CD14-positive monocyte (primary cell): ENCODE results near the gene INTS6. TPM values are rescaled to one million over a fixed set of nuclear protein-coding genes. Genes with fewer than 3 reads are reported as not detected.

Experiments used
- DNase-seq, 3 donors: peaks; one replicate each; pipeline ENCODE4 v3.0.0-alpha.2; 2011 to 2022
- H2AFZ ChIP-seq: 2 replicates; pipeline ENCODE4 v1.6.0; 2012; ENCODE audit warnings: mild to moderate bottlenecking, low read depth, low read length, inconsistent platforms; ENCODE audit not compliant: insufficient read depth, poor library complexity, severe bottlenecking
- H3K27ac ChIP-seq, 2 donors: 1 replicate in 1 of 2; 2 replicates in 1 of 2; pipeline ENCODE4 v1.5.1; 2012 to 2013; ENCODE audit warnings: low read length in 2 of 2, control low read depth in 1 of 2, inconsistent platforms in 1 of 2, low read depth in 1 of 2, mild to moderate bottlenecking in 1 of 2
- H3K27me3 ChIP-seq, 2 donors: one replicate each; pipeline versions ENCODE4 v1.6.0 to v1.6.1; 2011 to 2013; ENCODE audit warnings: low read length in 2 of 2; ENCODE audit not compliant: control insufficient read depth in 2 of 2, insufficient read depth in 2 of 2
- H3K36me3 ChIP-seq, 2 donors: replicated peaks in 1 of 2; 1 replicate in 1 of 2; 2 replicates in 1 of 2; pipeline versions ENCODE4 v1.5.1 to v1.6.1; 2012 to 2013; ENCODE audit warnings: low read length in 2 of 2, control low read depth in 1 of 2, inconsistent platforms in 1 of 2, mild to moderate bottlenecking in 1 of 2; ENCODE audit not compliant: insufficient read depth in 2 of 2, control insufficient read depth in 1 of 2
- H3K4me1 ChIP-seq, 2 donors: 1 replicate in 1 of 2; 2 replicates in 1 of 2; pipeline versions ENCODE4 v1.5.1 to v1.6.1; 2012 to 2013; ENCODE audit warnings: low read length in 2 of 2, control low read depth in 1 of 2, inconsistent platforms in 1 of 2, mild to moderate bottlenecking in 1 of 2, moderate library complexity in 1 of 2; ENCODE audit not compliant: insufficient read depth in 2 of 2, control insufficient read depth in 1 of 2
- H3K4me2 ChIP-seq: replicated peaks from 2 replicates; pipeline ENCODE3; 2012; ENCODE audit warnings: low read length, moderate library complexity, mild to moderate bottlenecking; ENCODE audit not compliant: poor library complexity, severe bottlenecking; ENCODE audit errors: extremely low read depth
- H3K4me3 ChIP-seq, 3 experiments: fragments of 200-600 bp in 1 of 3; sonication (generic) in 1 of 3; replicated peaks in 1 of 3; 1 replicate in 2 of 3; 2 replicates in 1 of 3; pipeline ENCODE4 v1.5.1; 2011 to 2013; ENCODE audit warnings: low read length in 3 of 3, mild to moderate bottlenecking in 3 of 3, control low read depth in 2 of 3, low read depth in 2 of 3, inconsistent platforms in 1 of 3, moderate library complexity in 1 of 3
- H3K79me2 ChIP-seq: 2 replicates; pipeline ENCODE4 v1.6.0; 2012; ENCODE audit warnings: mild to moderate bottlenecking, control low read depth, inconsistent platforms, low read length, moderate library complexity; ENCODE audit not compliant: insufficient read depth
- H3K9ac ChIP-seq: 2 replicates; pipeline ENCODE4 v1.6.0; 2017; ENCODE audit warnings: low read length, mild to moderate bottlenecking; ENCODE audit not compliant: insufficient read depth, poor library complexity, severe bottlenecking
- H3K9me3 ChIP-seq, 2 donors: replicated peaks in 1 of 2; 1 replicate in 1 of 2; 2 replicates in 1 of 2; pipeline versions ENCODE4 v1.5.1 to v1.6.1; 2012 to 2013; ENCODE audit warnings: low read length in 2 of 2, control low read depth in 1 of 2; ENCODE audit not compliant: control insufficient read depth in 1 of 2, insufficient read depth in 1 of 2
- H4K20me1 ChIP-seq: 2 replicates; pipeline ENCODE4 v1.6.0; 2012; ENCODE audit warnings: mild to moderate bottlenecking, low read length, control low read depth, moderate library complexity; ENCODE audit not compliant: insufficient read depth
- H3K27ac Mint-ChIP-seq, 7 donors: one replicate each; pipeline ENCODE4 v1.8.0; 2020; ENCODE audit warnings: mild to moderate bottlenecking in 7 of 7, mixed read lengths in 7 of 7, moderate library complexity in 6 of 7, inconsistent platforms in 2 of 7
- H3K27me3 Mint-ChIP-seq, 3 donors: one replicate each; pipeline ENCODE4 v1.8.0; 2021 to 2022; ENCODE audit warnings: low read depth in 3 of 3, mild to moderate bottlenecking in 3 of 3, mixed read lengths in 3 of 3, moderate library complexity in 3 of 3, inconsistent platforms in 1 of 3
- H3K36me3 Mint-ChIP-seq, 2 donors: one replicate each; pipeline ENCODE4 v1.8.0; 2020; ENCODE audit warnings: mixed read lengths in 2 of 2, inconsistent platforms in 1 of 2, mild to moderate bottlenecking in 1 of 2
- H3K4me1 Mint-ChIP-seq: one replicate; pipeline ENCODE4 v1.8.0; 2020; ENCODE audit warnings: mild to moderate bottlenecking, mixed read lengths
- H3K4me3 Mint-ChIP-seq, 2 donors: one replicate each; pipeline ENCODE4 v1.8.0; 2020; ENCODE audit warnings: mild to moderate bottlenecking in 2 of 2, mixed read lengths in 2 of 2, moderate library complexity in 1 of 2
- H3K9me3 Mint-ChIP-seq, 7 donors: one replicate each; pipeline ENCODE4 v1.8.0; 2020 to 2022; ENCODE audit warnings: mixed read lengths in 7 of 7, mild to moderate bottlenecking in 6 of 7, moderate library complexity in 6 of 7, inconsistent platforms in 2 of 7
- CTCF ChIP-seq: fragments of 200-600 bp; IDR thresholded peaks from one replicate; pipeline ENCODE4 v1.8.0; 2022; ENCODE audit warnings: antibody characterized with exemption, mild to moderate bottlenecking
- WGBS: methylation state at CpG from one replicate; pipeline ENCODE4 v1.1.5; 2013; ENCODE audit warnings: missing lambda C conversion rate; ENCODE audit not compliant: insufficient coverage; 5-methylcytosine and 5-hydroxymethylcytosine counted together
- intact Hi-C, 2 donors: fragments of 100-400 bp; cut with micrococcal nuclease; formaldehyde crosslinking; loops; one replicate each; pipeline versions ENCODE4 v1.15.0 to v1.15.1; 2023
- polyA plus RNA-seq, 3 donors: library from polyadenylated mRNA; depleted of rRNA in 1 of 3; unstranded in 2 of 3; stranded (reverse) in 1 of 3; fragments of 300-500 nt in 2 of 3; fragments of >200 nt in 1 of 3; fragmentation: Illumina TruSeq in 2 of 3; gene quantifications; 1 replicate in 2 of 3; 2 replicates in 1 of 3; pipeline ENCODE4 v1.2.3, GENCODE V29; 2012 to 2021

INTS6 gene
- polyA plus RNA-seq, 3 donors: 10.8 to 13.2 (median 11.6) TPM

- 100% methylated on average over 1 of the region's 2 CpGs for WGBS
- no peaks in the 10 kb centered on the region for H3K4me1 ChIP-seq
- no peak overlapping the region for H3K4me2 ChIP-seq
- H3K27ac ChIP-seq: no peak overlapping the region
- Mint-ChIP-seq H3K27ac (no peak overlapping the region), H3K9me3 (peaks cover 0 to 5% (median 0%) of the 10 kb centered on the region in 7 donors), H3K4me1 (no peaks in the 10 kb centered on the region), H3K36me3 (no peaks in the 10 kb centered on the region), H3K27me3 (peaks cover 0 to 5% (median 0%) of the 10 kb centered on the region in 3 donors), H3K4me3 (no peak overlapping the region)
- H3K9ac ChIP-seq: no peak overlapping the region
- H3K4me3 ChIP-seq: no peak overlapping the region
- H3K9me3 ChIP-seq: no peaks in the 10 kb centered on the region
- H3K79me2 ChIP-seq: no peaks in the 10 kb centered on the region
- no peaks in the 10 kb centered on the region for H3K36me3 ChIP-seq
- H2AFZ ChIP-seq: no peak overlapping the region
- intact Hi-C loops: no loop called here
- DNase-seq: no peak
- TF ChIP-seq CTCF: no peak
- H4K20me1 ChIP-seq: no peaks in the 10 kb centered on the region
- no peaks in the 10 kb centered on the region for H3K27me3 ChIP-seq
Observed at GRCh38 chr13:51469790-51470189, 17.0 kb upstream of the INTS6 start.

GRCh38 chr13:51467730-51468129, 14.9 kb upstream of the INTS6 start:
- no peaks in the 10 kb centered on the region for H3K4me1 Mint-ChIP-seq
- H3K27me3 Mint-ChIP-seq: peaks cover 0 to 5% (median 0%) of the 10 kb centered on the region in 3 donors
- WGBS: 100% methylated on average over 1 of the region's 3 CpGs
- Histone ChIP-seq H3K4me2 (no peak overlapping the region), H3K9ac (no peak overlapping the region), H3K36me3 (no peaks in the 10 kb centered on the region), H3K27me3 (no peaks in the 10 kb centered on the region), H3K4me3 (no peak overlapping the region), H3K9me3 (no peaks in the 10 kb centered on the region), H3K4me1 (no peaks in the 10 kb centered on the region), H2AFZ (no peak overlapping the region), H4K20me1 (no peaks in the 10 kb centered on the region), H3K27ac (no peak overlapping the region), H3K79me2 (no peaks in the 10 kb centered on the region)
- no peak for DNase-seq
- no peak overlapping the region for H3K4me3 Mint-ChIP-seq
- TF ChIP-seq CTCF: no peak
- intact Hi-C loops: no loop called here
- H3K27ac Mint-ChIP-seq: peak overlapping the region in 1 of 7 donors; percentile 43
- peaks cover 0 to 2% (median 0%) of the 10 kb centered on the region in 7 donors for H3K9me3 Mint-ChIP-seq
- H3K36me3 Mint-ChIP-seq: no peaks in the 10 kb centered on the region
